NCI-H345 treated with DMSO at 0.1 percent for 48 hours (cell line): ENCODE results near the gene AZI2.
A peak's percentile ranks its signal among the peaks of the same experiment; 100 is the strongest.

ENCODE experiments used
- DNase-seq: peaks from one replicate; lab custom pipeline; 2025; ENCODE audit not compliant: unreplicated experiment; lab: John Stamatoyannopoulos, UW

The AZI2 gene

GRCh38 chr3:28348629-28349468, at the start of gene AZI2, which contains the start of gene ZCWPW2:
Gene AZI2 (minus strand): TSS chr3:28348824. CDS start chr3:28340617, 8,207 bp downstream.
Gene ZCWPW2 (plus strand): TSS chr3:28348721. CDS start chr3:28413069, 64,348 bp downstream.
- DNase-seq = peak; percentile 69

- no peak for DNase-seq
Observed at GRCh38 chr3:28388978-28389377, 40.4 kb upstream of the AZI2 start.

- DNase-seq = no peak
Observed at GRCh38 chr3:28386049-28386448, 37.4 kb upstream of the AZI2 start.

GRCh38 chr3:28376424-28376823, 27.8 kb upstream of the AZI2 start:
- no peak for DNase-seq

- peak; percentile 61 for DNase-seq
Observed at GRCh38 chr3:28349469-28350000, 911 bp upstream of the AZI2 start.

- DNase-seq = no peak
Observed at GRCh38 chr3:28348265-28348628, 377 bp downstream of the AZI2 start.

GRCh38 chr3:28347374-28348264, 1.0 kb downstream of the AZI2 start:
- DNase-seq = no peak

- DNase-seq = no peak
Observed at GRCh38 chr3:28345690-28346089, 2.9 kb downstream of the AZI2 start.

GRCh38 chr3:28343144-28343543, 5.5 kb downstream of the AZI2 start:
- DNase-seq = no peak

- no peak for DNase-seq
Observed at GRCh38 chr3:28337230-28337629, 11.4 kb downstream of the AZI2 start.

GRCh38 chr3:28335246-28335645, 13.4 kb downstream of the AZI2 start:
- no peak for DNase-seq

GRCh38 chr3:28334552-28334951, 14.1 kb downstream of the AZI2 start:
- DNase-seq = no peak

GRCh38 chr3:28328188-28329151, 20.2 kb downstream of the AZI2 start:
- no peak for DNase-seq

- no peak for DNase-seq
Observed at GRCh38 chr3:28326458-28326926, 22.1 kb downstream of the AZI2 start.

- no peak for DNase-seq
Observed at GRCh38 chr3:28322464-28322863, 26.2 kb downstream of the AZI2 start.

GRCh38 chr3:28320981-28321380, 27.6 kb downstream of the AZI2 start:
- no peak for DNase-seq

GRCh38 chr3:28317438-28318022, 31.1 kb downstream of the AZI2 start:
- DNase-seq = no peak

GRCh38 chr3:28316226-28316625, 32.4 kb downstream of the AZI2 start:
- no peak for DNase-seq

GRCh38 chr3:28315711-28316110, 32.9 kb downstream of the AZI2 start:
- DNase-seq = no peak

- no peak for DNase-seq
Observed at GRCh38 chr3:28308196-28308595, 40.4 kb downstream of the AZI2 start.
